NB4 (cell line): ENCODE data around the gene GPR83.

Experiments used
- DNase-seq: peaks from one replicate; pipeline ENCODE4 v3.0.0; 2010; ENCODE audit warnings: low read depth
- H3K4me3 ChIP-seq: one replicate; pipeline ENCODE4 v1.5.1; 2011; ENCODE audit warnings: mild to moderate bottlenecking, low read depth, low read length, moderate library complexity
- CTCF ChIP-seq: IDR thresholded peaks from one replicate; pipeline ENCODE4 v1.5.1; 2012; ENCODE audit warnings: low read depth, low read length
- MAX ChIP-seq: IDR thresholded peaks from 2 replicates; pipeline ENCODE4 v1.6.1; 2011; ENCODE audit warnings: low read depth, low read length
- MYC ChIP-seq: IDR thresholded peaks from 2 replicates; pipeline ENCODE4 v1.6.1; 2011; ENCODE audit warnings: low read depth, low read length
- POLR2A ChIP-seq: IDR thresholded peaks from 2 replicates; pipeline ENCODE4 v1.6.1; 2011; ENCODE audit warnings: mild to moderate bottlenecking; ENCODE audit not compliant: insufficient read length; ENCODE audit errors: extremely low read depth

The GPR83 gene

GRCh38 chr11:94445641-94446040 lies 44.4 kb upstream of the GPR83 start:
- DNase-seq: no peak
- TF ChIP-seq CTCF (no peak), MYC (no peak), POLR2A (no peak), MAX (no peak)

DNA sequence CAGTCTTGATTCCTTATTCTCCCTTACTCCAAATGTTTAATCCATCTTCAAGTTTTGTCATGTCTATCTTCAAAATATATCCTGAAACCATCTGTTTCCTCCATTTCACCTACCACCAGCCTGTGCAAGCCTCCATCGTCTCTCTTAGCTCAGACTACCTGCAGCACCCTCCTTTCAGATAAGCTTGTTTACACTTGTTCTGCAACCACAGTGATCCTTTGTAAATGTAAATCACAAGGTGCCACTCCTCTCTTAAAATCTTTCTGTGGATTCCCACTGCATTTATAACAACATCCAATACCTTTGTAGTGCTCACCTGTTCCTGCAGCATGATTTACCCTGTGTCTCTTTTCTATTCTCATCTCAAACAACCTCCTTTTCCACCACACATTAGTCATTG lies 31.8 kb upstream of the GPR83 start:
- no peak overlapping the region for H3K4me3 ChIP-seq
- TF ChIP-seq MAX (no peak), MYC (no peak), CTCF (no peak), POLR2A (no peak)
- DNase-seq: no peak

More at GRCh38 chr11:94445641-94446040, 44.4 kb upstream of the GPR83 start:
- no peak overlapping the region for H3K4me3 ChIP-seq

- no peak for DNase-seq
- no peak overlapping the region for H3K4me3 ChIP-seq
- no peak for TF ChIP-seq POLR2A
- TF ChIP-seq MAX: no peak
- no peak for TF ChIP-seq MYC
- no peak for TF ChIP-seq CTCF
These were observed 23.4 kb upstream of the GPR83 start for GRCh38 chr11:94424662-94425061.

DNA sequence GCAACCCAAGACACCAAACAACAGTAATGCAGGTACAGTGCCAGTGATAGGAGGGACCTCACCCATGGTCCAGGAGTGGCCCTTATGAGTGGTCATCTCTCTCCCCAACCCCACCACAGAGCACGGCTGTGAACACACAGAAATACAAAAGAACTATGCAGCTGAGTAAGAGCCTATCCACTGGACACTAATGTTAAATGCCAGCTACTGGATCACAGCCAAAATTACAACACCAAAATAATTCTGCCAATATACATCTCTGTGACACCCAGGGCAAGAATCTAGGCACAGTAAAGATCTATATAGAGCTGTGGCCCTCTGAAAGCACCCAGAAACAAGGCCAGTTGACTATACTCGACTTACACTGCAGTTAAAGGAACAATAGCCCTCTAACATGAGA lies 22.8 kb upstream of the GPR83 start:
- TF ChIP-seq MAX: no peak
- TF ChIP-seq POLR2A: no peak
- no peak for TF ChIP-seq CTCF
- no peak overlapping the region for H3K4me3 ChIP-seq
- no peak for DNase-seq

- H3K4me3 ChIP-seq: no peak overlapping the region
- TF ChIP-seq CTCF (no peak), POLR2A (no peak), MYC (no peak), MAX (no peak)
- DNase-seq: no peak
These were observed 22.3 kb upstream of the GPR83 start for GRCh38 chr11:94423507-94423906.

- no peak for DNase-seq
- no peak overlapping the region for H3K4me3 ChIP-seq
- TF ChIP-seq POLR2A: no peak
- no peak for TF ChIP-seq CTCF
These were observed 17.0 kb upstream of the GPR83 start for GRCh38 chr11:94418123-94418765.
